ENCODE results near the gene KIR2DL4.
"Not testable (repeated sequence)": the region's sequence is repeated elsewhere in the genome, so short reads cannot be mapped to it uniquely, and the experiment has no call there.

- not testable (repeated sequence) for TF ChIP-seq CTCF, POLR2A, POLR2AphosphoS5 (IDR thresholded peaks at IDR 0.05)
These were observed 51.8 kb downstream of the KIR2DL4 start for GRCh38 chr19:54855241-54855640.
